SU-DHL-6 (cell line): ENCODE measurements around the gene MAT1A.

ENCODE experiments used
- H2AFZ ChIP-seq: fragments of 200-600 bp; sonication (generic); 2 replicates; pipeline ENCODE4 v1.6.1; 2014; ENCODE audit warnings: low read depth, mild to moderate bottlenecking, moderate library complexity, mixed read lengths, antibody characterized with exemption, low read length; ENCODE audit not compliant: severe bottlenecking
- H3F3A ChIP-seq: fragments of 200-600 bp; shearing (Covaris generic); 2 replicates; pipeline ENCODE4 v1.6.0; 2016; ENCODE audit warnings: antibody characterized with exemption, mild to moderate bottlenecking; ENCODE audit not compliant: insufficient read depth
- H3K27ac ChIP-seq: fragments of 200-600 bp; sonication (generic); 2 replicates; pipeline ENCODE4 v1.5.1; 2016; ENCODE audit warnings: low read depth, mild to moderate bottlenecking, low read length, moderate library complexity, mixed read lengths
- H3K27me3 ChIP-seq: fragments of 200-600 bp; sonication (generic), shearing (Covaris generic); 2 replicates; pipeline ENCODE4 v1.6.0; 2014; ENCODE audit warnings: mild to moderate bottlenecking, low read length
- H3K36me3 ChIP-seq: fragments of 200-600 bp; sonication (generic); 2 replicates; pipeline ENCODE4 v1.6.1; 2014; ENCODE audit warnings: mild to moderate bottlenecking, low read length, mixed read lengths
- H3K4me2 ChIP-seq: fragments of 300-600, 200-600 bp; shearing (Covaris generic), sonication (generic); 2 replicates; pipeline ENCODE4 v1.6.0; 2014; ENCODE audit warnings: low read length, low read depth, mild to moderate bottlenecking; ENCODE audit not compliant: poor library complexity, severe bottlenecking
- H3K4me3 ChIP-seq: fragments of 200-600 bp; sonication (generic); 2 replicates; pipeline ENCODE4 v1.5.1; 2014; ENCODE audit warnings: antibody characterized with exemption, low read length, mild to moderate bottlenecking, mixed read lengths; ENCODE audit not compliant: insufficient read depth, poor library complexity, severe bottlenecking
- H3K79me2 ChIP-seq: fragments of 200-600 bp; sonication (generic); 2 replicates; pipeline ENCODE4 v1.6.1; 2014; ENCODE audit warnings: mild to moderate bottlenecking, low read length, moderate library complexity; ENCODE audit not compliant: insufficient read depth
- H3K9ac ChIP-seq: fragments of 200-600 bp; sonication (generic); 2 replicates; pipeline ENCODE4 v1.7.0; 2014; ENCODE audit warnings: mild to moderate bottlenecking, low read length
- H3K9me2 ChIP-seq: fragments of 200-600 bp; sonication (generic); replicated peaks from 2 replicates; pipeline ENCODE4 v1.6.1; 2014; ENCODE audit warnings: low read length; ENCODE audit not compliant: insufficient read depth
- H3K9me3 ChIP-seq: fragments of 200-600 bp; sonication (generic); 2 replicates; pipeline ENCODE4 v1.6.1; 2014; ENCODE audit warnings: low read length, mixed read lengths; ENCODE audit not compliant: insufficient read depth
- H4K20me1 ChIP-seq: fragments of 200-600 bp; sonication (generic); 2 replicates; pipeline ENCODE4 v1.6.1; 2014; ENCODE audit warnings: low read depth, mild to moderate bottlenecking, antibody characterized with exemption, low read length, moderate library complexity, mixed read lengths
- EZH2phosphoT487 ChIP-seq: fragments of 200-600 bp; sonication (generic), shearing (Covaris generic); conservative IDR thresholded peaks from 2 replicates; pipeline ENCODE4 v1.6.1; 2018; ENCODE audit warnings: mild to moderate bottlenecking, antibody characterized with exemption, low read length, moderate library complexity, mixed read lengths
- TF ChIP-seq, protein P1 (sequence below): fragments of 200-600 bp; sonication (generic); IDR thresholded peaks from one replicate; pipeline ENCODE4 v1.5.1; 2017; ENCODE audit warnings: antibody characterized with exemption, mild to moderate bottlenecking, low read length, moderate library complexity; ENCODE audit not compliant: insufficient read depth, poor library complexity, severe bottlenecking

The MAT1A gene

GRCh38 chr10:80322158-80322557, 32.7 kb upstream of the MAT1A start:
- Histone ChIP-seq H3K4me2 (no peak overlapping the region), H3K27me3 (no peaks in the 10 kb centered on the region), H3K79me2 (no peaks in the 10 kb centered on the region), H4K20me1 (no peaks in the 10 kb centered on the region), H3K4me3 (no peak overlapping the region), H3K9ac (no peak overlapping the region), H3K36me3 (no peaks in the 10 kb centered on the region), H3F3A (no peaks in the 10 kb centered on the region), H3K27ac (no peak overlapping the region), H2AFZ (no peak overlapping the region), H3K9me3 (no peaks in the 10 kb centered on the region), H3K9me2 (no peaks in the 10 kb centered on the region)
- TF ChIP-seq, protein P1, sequence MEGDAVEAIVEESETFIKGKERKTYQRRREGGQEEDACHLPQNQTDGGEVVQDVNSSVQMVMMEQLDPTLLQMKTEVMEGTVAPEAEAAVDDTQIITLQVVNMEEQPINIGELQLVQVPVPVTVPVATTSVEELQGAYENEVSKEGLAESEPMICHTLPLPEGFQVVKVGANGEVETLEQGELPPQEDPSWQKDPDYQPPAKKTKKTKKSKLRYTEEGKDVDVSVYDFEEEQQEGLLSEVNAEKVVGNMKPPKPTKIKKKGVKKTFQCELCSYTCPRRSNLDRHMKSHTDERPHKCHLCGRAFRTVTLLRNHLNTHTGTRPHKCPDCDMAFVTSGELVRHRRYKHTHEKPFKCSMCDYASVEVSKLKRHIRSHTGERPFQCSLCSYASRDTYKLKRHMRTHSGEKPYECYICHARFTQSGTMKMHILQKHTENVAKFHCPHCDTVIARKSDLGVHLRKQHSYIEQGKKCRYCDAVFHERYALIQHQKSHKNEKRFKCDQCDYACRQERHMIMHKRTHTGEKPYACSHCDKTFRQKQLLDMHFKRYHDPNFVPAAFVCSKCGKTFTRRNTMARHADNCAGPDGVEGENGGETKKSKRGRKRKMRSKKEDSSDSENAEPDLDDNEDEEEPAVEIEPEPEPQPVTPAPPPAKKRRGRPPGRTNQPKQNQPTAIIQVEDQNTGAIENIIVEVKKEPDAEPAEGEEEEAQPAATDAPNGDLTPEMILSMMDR = no peak
- no peak for TF ChIP-seq EZH2phosphoT487

- TF ChIP-seq EZH2phosphoT487 = no peak
- TF ChIP-seq, protein P1 = no peak
- Histone ChIP-seq H3K9ac (no peak overlapping the region), H2AFZ (no peak overlapping the region), H3K4me2 (no peak overlapping the region), H3F3A (no peaks in the 10 kb centered on the region), H4K20me1 (no peaks in the 10 kb centered on the region), H3K36me3 (no peaks in the 10 kb centered on the region), H3K9me3 (no peaks in the 10 kb centered on the region), H3K79me2 (no peaks in the 10 kb centered on the region), H3K9me2 (no peaks in the 10 kb centered on the region), H3K27ac (no peak overlapping the region), H3K27me3 (no peaks in the 10 kb centered on the region), H3K4me3 (no peak overlapping the region)
Measured at GRCh38 chr10:80321183-80321582, 31.7 kb upstream of the MAT1A start.

- Histone ChIP-seq H3K4me2 (no peak overlapping the region), H3K9me2 (no peaks in the 10 kb centered on the region), H3K27ac (no peak overlapping the region), H3K79me2 (no peaks in the 10 kb centered on the region), H3K9ac (no peak overlapping the region), H3K27me3 (no peaks in the 10 kb centered on the region), H3K9me3 (no peaks in the 10 kb centered on the region), H2AFZ (no peak overlapping the region), H3K36me3 (no peaks in the 10 kb centered on the region), H4K20me1 (no peaks in the 10 kb centered on the region), H3K4me3 (no peak overlapping the region), H3F3A (no peaks in the 10 kb centered on the region)
- TF ChIP-seq, protein P1 = no peak
- no peak for TF ChIP-seq EZH2phosphoT487
Measured at GRCh38 chr10:80320377-80320776, 30.9 kb upstream of the MAT1A start.
